ENCODE measurements around the gene STK16.
"Not testable (repeated sequence)": the region's sequence is repeated elsewhere in the genome, so short reads cannot be mapped to it uniquely, and the experiment has no call there.

- not testable (repeated sequence) for TF ChIP-seq CTCF (IDR thresholded peaks at IDR 0.05 in 8 of 11, conservative IDR thresholded peaks at IDR 0.05 in 3 of 11); POLR2AphosphoS5 (IDR thresholded peaks at IDR 0.05)
Observed at GRCh38 chr2:219287116-219287440, 41.8 kb downstream of the STK16 start.
